ENCODE data around the gene DCTN4. TPM values are rescaled to one million over a fixed set of nuclear protein-coding genes. Genes with fewer than 3 reads are reported as not detected.

The DCTN4 gene
- total and polyA plus RNA-seq, 2 experiments from 2014 or later: 15.4 to 41.8 TPM

DNA sequence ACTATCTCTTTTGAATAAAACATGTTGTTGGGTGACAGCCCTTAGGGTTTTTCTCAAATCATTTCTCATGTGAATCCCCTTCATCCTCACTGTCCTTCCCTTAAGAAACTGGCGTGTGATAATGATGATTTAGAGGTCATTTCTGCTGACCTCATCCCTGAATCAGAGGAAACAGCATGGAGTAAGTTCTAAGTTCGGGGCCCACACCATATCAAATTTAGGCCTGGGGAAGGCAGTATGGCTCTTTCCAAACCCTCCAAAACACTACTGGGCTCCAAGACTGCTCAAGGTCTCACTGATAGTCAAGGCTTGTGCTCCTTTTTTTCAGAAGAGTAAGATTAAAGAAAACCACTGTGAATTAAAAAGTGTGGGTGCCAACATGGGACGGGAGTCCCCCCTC lies 18.9 kb upstream of the DCTN4 start (continued):
- TF ChIP-seq CREB1 (CRISPR knock-in tag; IDR thresholded peaks at IDR 0.05; ENCODE audit: low read depth) (no peak), STAT1 (IDR thresholded peaks at IDR 0.05; ENCODE audit: unreplicated experiment) (no peak), NANOG (IDR thresholded peaks at IDR 0.05; ENCODE audit: borderline replicate concordance) (no peak), ZNF114 (CRISPR knock-in tag; IDR thresholded peaks at IDR 0.05) (no peak), EZH2phosphoT487 (IDR thresholded peaks at IDR 0.05; ENCODE audit: unreplicated experiment) (no peak), ETS1 (IDR thresholded peaks at IDR 0.05) (no peak)
- TF ChIP-seq, protein P1, sequence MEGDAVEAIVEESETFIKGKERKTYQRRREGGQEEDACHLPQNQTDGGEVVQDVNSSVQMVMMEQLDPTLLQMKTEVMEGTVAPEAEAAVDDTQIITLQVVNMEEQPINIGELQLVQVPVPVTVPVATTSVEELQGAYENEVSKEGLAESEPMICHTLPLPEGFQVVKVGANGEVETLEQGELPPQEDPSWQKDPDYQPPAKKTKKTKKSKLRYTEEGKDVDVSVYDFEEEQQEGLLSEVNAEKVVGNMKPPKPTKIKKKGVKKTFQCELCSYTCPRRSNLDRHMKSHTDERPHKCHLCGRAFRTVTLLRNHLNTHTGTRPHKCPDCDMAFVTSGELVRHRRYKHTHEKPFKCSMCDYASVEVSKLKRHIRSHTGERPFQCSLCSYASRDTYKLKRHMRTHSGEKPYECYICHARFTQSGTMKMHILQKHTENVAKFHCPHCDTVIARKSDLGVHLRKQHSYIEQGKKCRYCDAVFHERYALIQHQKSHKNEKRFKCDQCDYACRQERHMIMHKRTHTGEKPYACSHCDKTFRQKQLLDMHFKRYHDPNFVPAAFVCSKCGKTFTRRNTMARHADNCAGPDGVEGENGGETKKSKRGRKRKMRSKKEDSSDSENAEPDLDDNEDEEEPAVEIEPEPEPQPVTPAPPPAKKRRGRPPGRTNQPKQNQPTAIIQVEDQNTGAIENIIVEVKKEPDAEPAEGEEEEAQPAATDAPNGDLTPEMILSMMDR (conservative IDR thresholded peaks at IDR 0.05; ENCODE audit: low read depth in 2 of 2): no peak

DNA sequence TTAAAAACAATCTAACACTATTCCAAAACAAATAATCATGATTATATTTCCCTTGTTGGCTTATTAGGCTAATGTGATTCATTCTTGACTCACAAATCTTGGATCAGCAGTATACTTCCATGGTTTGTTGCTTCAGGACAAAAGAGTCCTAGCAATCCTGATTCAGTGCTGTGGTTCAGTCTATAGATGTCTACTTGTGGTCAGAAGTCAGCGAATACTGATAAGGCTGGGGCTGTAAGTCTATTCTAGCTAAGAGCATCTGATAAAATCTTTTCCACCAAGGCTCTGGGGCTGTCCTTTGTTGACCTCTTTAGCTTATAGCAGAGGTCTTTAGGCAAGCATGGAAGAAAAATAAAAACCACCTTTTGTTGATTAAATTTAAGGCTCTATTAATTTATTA lies 15.3 kb upstream of the DCTN4 start:
- H4K20me1 ChIP-seq (replicated peaks; ENCODE audit: insufficient read depth): no peaks in the 10 kb centered on the region
- Mint-ChIP-seq H3K27me3 (ENCODE audit: insufficient read depth, low read depth, poor library complexity) (peaks cover 11% of the 10 kb centered on the region), H3K36me3 (ENCODE audit: low read depth) (no peaks in the 10 kb centered on the region), H3K4me3 (no peak overlapping the region), H3K4me1 (peaks cover 7% of the 10 kb centered on the region), H3K9me3 (no peaks in the 10 kb centered on the region), H3K27ac (no peak overlapping the region)
- H3K27me3 ChIP-seq (ENCODE audit: insufficient read depth): peaks cover 16% of the 10 kb centered on the region; the same call in 1 of the 2 replicates
- DNase-seq (ENCODE audit: low spot score) (no peak), ATAC-seq (no peak)
- H3K4me2 ChIP-seq: no peak overlapping the region
- H3F3A ChIP-seq (replicated peaks; ENCODE audit: low read depth): no peaks in the 10 kb centered on the region
- H3K4me1 ChIP-seq (ENCODE audit: insufficient read depth): peaks cover 5% of the 10 kb centered on the region
- H3K79me2 ChIP-seq (replicated peaks; ENCODE audit: insufficient read depth): no peaks in the 10 kb centered on the region
- no peak overlapping the region for H3K4me3 ChIP-seq
- no peaks in the 10 kb centered on the region for H3K9me2 ChIP-seq (ENCODE audit: insufficient read depth)
- H3K27ac ChIP-seq (ENCODE audit: low read depth): no peak overlapping the region
- H3K36me3 ChIP-seq (ENCODE audit: insufficient read depth): no peaks in the 10 kb centered on the region
- H2AFZ ChIP-seq: no peak overlapping the region
- TF ChIP-seq ZNF331 (CRISPR knock-in tag; IDR thresholded peaks at IDR 0.05; ENCODE audit: low read depth): no peak
- no peak for TF ChIP-seq NANOG (IDR thresholded peaks at IDR 0.05; ENCODE audit: borderline replicate concordance)
- no peak for TF ChIP-seq ZNF462 (CRISPR knock-in tag; IDR thresholded peaks at IDR 0.05)
